GM18502 (cell line): Measurements from ENCODE around the gene ANHX.
"Not testable (repeated sequence)": the region's sequence is repeated elsewhere in the genome, so short reads cannot be mapped to it uniquely, and the experiment has no call there.

Experiments used
- ATAC-seq: cut with Tn5 transposase; IDR thresholded peaks from one replicate; pipeline ENCODE4 v1.9.1; 2021; ENCODE audit warnings: mild to moderate bottlenecking; ENCODE audit not compliant: unreplicated experiment, poor library complexity

Gene ANHX

DNA sequence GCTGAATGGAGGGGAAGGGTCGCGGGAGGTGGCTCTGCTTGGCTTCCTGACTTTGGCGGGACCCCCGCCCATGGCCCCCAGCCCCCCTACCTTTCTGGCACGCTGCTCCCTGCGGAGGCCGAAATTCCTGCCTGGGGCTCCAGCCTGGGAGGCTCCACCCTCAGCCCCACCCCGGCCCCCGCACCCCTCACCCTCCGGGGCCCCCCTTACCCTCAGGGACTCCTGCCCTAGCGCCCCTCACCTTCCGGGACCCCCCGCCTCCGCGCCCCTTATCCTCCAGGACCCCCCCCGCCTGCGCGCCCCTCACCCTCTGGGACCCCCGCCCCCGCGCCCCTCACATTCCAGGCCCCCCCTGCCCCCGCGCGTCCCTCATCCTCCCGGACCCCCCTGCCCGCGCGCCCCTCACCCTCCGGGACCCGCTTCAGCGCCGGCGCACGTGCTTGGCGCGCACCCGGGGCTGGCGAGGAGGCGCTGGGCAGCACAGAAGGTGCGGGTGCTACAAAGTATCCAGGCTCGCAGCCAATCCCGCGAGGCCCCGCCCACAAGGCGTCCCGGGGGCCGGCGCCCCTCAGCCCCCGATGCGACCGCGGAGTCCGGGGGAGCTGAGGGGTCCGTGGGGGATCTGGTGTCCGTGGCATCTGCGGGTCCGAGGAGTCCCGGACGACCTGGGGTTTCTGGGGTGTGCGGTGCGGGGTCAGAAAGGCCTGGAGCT, at the start of gene ANHX:
Gene ANHX (minus strand): TSS at position 477 of the 712 bp plus-strand sequence. CDS start 1,521 bp downstream, outside the sequence.
- no peak for ATAC-seq

DNA sequence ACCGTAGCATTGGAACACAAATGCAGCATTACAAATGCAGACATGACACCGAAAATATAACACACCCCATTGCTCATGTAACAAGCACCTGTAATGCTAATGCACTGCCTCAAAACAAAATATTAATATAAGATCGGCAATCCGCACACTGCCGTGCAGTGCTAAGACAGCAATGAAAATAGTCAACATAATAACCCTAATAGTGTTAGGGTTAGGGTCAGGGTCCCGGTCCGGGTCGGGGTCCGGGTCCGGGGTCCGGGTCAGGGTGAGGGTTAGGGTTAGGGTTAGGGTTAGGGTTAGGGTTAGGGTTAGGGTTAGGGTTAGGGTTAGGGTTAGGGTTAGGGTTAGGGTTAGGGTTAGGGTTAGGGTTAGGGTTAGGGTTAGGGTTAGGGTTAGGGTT, 29.0 kb upstream of the ANHX start:
- ATAC-seq: not testable (repeated sequence)

DNA sequence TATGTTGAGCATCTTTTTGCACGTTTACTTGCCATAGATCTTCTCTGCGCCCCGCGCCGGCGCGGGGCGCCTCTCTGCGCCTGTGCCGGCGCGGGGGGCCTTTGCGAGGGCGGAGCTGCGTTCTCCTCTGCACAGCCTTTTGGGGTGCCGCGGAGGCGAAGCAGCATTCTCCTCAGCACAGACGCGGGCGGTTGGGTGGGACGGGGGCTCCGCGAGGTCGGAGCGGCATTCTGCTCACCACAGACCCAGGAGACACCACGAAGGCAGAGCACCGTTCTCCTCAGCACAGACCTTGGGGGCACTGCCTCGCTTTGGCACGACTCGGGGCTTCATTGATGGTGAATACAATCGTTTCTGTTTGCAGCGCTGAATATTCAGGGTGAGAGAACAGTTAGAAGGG, 28.5 kb upstream of the ANHX start:
- ATAC-seq: no peak

GRCh38 chr12:133256321-133256720, 20.6 kb upstream of the ANHX start:
- ATAC-seq: no peak

- ATAC-seq: not testable (repeated sequence)
Observed at GRCh38 chr12:133255833-133256232, 20.2 kb upstream of the ANHX start.

GRCh38 chr12:133251732-133252131, 16.1 kb upstream of the ANHX start:
- no peak for ATAC-seq

GRCh38 chr12:133236556-133236955, 879 bp upstream of the ANHX start:
- no peak for ATAC-seq

- ATAC-seq: no peak
Observed at GRCh38 chr12:133236144-133236543, 467 bp upstream of the ANHX start.

GRCh38 chr12:133234971-133235370, 706 bp downstream of the ANHX start:
- no peak for ATAC-seq

GRCh38 chr12:133233993-133234564, 1.6 kb downstream of the ANHX start:
- no peak for ATAC-seq

DNA sequence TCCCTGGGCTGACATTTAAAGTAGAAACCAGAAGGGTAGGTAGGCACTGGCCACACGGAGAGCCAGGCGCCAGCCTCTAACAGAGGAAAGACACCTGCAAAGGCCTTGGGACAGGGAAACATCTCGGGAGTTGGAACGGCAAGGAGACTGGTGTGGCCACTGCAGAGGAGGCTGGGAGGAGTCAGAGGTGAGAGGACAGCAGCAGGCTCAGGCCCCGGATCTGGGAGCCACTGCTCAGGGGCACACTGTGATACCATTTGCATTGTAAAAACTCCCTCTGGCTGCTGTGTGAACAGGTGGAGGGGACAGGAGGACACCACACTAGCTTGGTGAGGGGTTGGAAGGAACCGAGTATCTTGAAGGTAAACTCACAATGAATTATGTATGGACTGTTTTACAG, 2.7 kb downstream of the ANHX start:
- no peak for ATAC-seq

DNA sequence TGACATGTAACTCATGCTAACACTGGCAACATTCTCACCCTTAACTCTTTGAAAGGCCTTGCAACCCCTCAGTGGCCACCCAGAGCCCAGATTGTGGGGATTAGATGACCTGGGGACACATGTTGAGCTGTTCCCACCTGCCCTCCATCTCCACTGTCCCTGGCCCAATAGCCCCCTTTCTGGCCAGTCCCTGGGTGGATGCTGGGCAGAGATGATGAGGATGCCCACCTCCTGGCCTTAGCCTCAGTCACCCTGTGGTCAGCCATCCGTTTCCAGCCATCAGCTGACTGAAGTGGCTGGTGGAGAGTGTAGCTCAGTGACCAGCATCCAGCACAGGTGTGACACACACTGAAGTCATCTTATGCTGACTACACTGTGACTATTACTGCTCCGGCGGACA, 4.7 kb downstream of the ANHX start:
- no peak for ATAC-seq

GRCh38 chr12:133227281-133227852, 8.3 kb downstream of the ANHX start:
- ATAC-seq: no peak

- ATAC-seq: no peak
Observed at GRCh38 chr12:133226690-133227089, 9.0 kb downstream of the ANHX start.

- no peak for ATAC-seq
Observed at GRCh38 chr12:133225527-133225926, 10.2 kb downstream of the ANHX start.

DNA sequence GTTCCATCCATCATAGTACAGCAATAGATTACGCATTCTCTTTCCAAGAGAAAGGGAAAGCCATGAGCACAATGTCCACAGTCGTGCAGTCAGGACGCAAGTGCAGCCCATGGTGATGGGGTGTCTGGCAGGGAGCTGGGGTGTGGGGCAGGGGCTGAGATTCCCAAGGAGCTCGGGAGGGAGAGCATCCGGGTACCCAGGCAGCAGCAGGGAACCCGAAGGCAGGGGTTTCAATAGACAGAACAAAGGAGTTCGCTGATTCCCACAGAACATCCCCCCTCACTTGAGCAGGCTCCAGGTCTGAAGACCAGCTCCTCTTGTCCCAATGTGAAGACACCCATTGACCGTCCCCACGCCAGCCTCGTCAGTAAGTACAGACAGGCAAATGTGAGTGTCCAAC, 13.5 kb downstream of the ANHX start:
- no peak for ATAC-seq

DNA sequence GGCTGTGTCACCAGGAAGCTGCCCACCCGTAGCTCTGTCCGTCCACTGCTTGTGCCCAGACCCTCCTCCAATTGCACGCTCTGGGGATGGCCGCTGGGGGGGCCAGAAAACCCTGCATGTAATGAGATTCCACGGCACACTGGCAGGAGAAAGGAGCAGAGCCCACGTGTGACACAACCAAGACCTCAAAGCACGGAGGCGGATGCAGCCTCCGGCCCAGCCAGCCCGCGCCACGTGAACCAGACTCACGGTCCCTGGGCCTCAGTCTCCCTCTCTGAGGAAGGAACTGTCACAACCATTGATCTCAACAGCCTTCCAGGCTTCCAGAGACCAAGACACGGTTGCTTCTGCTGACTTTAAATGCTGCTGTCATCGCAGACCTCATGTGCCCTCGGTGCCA, 14.4 kb downstream of the ANHX start:
- ATAC-seq: no peak

DNA sequence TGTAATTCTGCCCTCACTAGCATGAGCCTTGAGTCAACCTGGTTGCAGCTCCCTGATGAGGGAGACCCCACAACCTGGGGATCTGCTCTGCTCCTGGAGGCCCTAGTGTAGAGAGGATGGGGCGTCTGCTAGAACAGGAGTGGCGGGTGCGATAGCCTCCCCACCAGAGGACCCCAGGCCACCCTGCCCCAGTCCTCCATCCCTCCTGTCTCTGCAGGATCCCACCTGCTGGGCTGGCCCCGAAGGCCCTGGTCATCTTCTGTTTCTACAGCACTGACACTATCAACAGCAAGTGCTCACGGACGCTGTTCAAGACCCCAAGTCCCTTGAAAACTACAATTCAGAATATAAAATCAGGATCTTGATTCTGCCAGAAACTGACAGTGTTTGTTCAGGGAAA, 15.2 kb downstream of the ANHX start:
- ATAC-seq: no peak

- no peak for ATAC-seq
Observed at GRCh38 chr12:133217219-133217618, 18.5 kb downstream of the ANHX start.

- no peak for ATAC-seq
Observed at GRCh38 chr12:133215724-133216123, 20.0 kb downstream of the ANHX start.

DNA sequence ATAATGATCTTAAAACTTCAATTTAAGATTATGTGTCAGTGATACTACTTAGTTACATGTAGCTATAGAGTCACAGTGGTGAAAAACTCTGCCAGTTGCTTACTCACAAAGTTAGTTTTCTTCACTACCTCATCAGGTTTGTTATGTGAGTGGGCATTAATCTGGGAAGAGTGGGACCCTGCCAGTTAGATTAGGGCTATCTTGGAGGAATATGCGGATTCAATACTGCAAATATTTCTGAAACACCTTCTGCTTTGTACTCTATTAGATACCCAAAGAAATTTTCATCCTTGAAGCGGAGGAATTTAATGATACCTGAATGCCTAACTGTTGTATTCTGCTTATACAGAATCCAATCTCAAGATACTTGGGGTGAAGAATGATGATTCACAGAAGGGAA, 29.3 kb downstream of the ANHX start:
- no peak for ATAC-seq

DNA sequence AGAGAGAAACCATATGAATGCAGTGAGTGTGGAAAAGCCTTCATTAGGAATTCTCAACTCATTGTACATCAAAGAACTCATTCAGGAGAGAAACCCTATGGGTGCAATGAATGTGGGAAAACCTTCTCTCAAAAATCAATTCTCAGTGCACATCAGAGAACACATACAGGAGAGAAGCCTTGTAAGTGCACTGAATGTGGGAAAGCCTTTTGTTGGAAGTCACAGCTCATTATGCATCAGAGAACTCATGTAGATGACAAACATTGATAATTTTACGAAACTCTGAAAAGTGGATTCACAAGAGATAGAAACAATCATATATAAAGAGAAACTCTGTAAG, 31.4 kb downstream of the ANHX start:
- no peak for ATAC-seq
